SK-N-SH (cell line): ENCODE data around the gene PABPN1L. TPM values are rescaled to one million over a fixed set of nuclear protein-coding genes. Genes with fewer than 3 reads are reported as not detected.

ENCODE experiments used
- CTCF ChIA-PET: fragments of 300-600, 350-600 bp; formaldehyde crosslinking; extraction: SDS; loops from one replicate; lab custom pipeline; 2021; lab: Yijun Ruan, JAX
- POLR2A ChIA-PET: fragments of 350-600 bp; sonication (Branson Sonifier 250); formaldehyde crosslinking; extraction: SDS; loops from one replicate; lab custom pipeline; 2020; ENCODE audit warnings: antibody characterized with exemption, inconsistent platforms; lab: Yijun Ruan, JAX
- DNase-seq: peaks from one replicate; pipeline ENCODE4 v3.0.0; 2012
- H2AFZ ChIP-seq: fragments of 200-600 bp; sonication (generic); 2 replicates; pipeline ENCODE4 v1.8.1; 2016; ENCODE audit warnings: antibody characterized with exemption, mild to moderate bottlenecking, low read depth
- H3F3A ChIP-seq: fragments of 200-600 bp; sonication (generic); replicated peaks from 2 replicates; pipeline ENCODE3; 2016; ENCODE audit warnings: antibody characterized with exemption, mild to moderate bottlenecking; ENCODE audit not compliant: insufficient read depth
- H3K27ac ChIP-seq, 2 experiments: fragments of 200-500 bp in 1 of 2; fragments of 200-600 bp in 1 of 2; sonication (Bioruptor generic) in 1 of 2; sonication (generic), shearing (Covaris generic) in 1 of 2; 2 replicates each; pipeline versions ENCODE4 v1.5.1 to v1.6.1; 2014 to 2016; ENCODE audit warnings: low read depth in 2 of 2, inconsistent platforms in 1 of 2, low read length in 1 of 2, mild to moderate bottlenecking in 1 of 2, mixed read lengths in 1 of 2
- H3K27me3 ChIP-seq: fragments of 200-600 bp; sonication (generic), shearing (Covaris generic); 2 replicates; pipeline ENCODE4 v1.6.1; 2016; ENCODE audit warnings: mixed run types; ENCODE audit not compliant: insufficient read depth
- H3K36me3 ChIP-seq, 2 experiments: fragments of 200-500 bp in 1 of 2; fragments of 200-600 bp in 1 of 2; sonication (Bioruptor generic) in 1 of 2; sonication (generic) in 1 of 2; replicated peaks in 1 of 2; 2 replicates each; pipeline versions ENCODE3 to v1.5.1; 2014 to 2016; ENCODE audit warnings: low read length in 1 of 2, mild to moderate bottlenecking in 1 of 2; ENCODE audit not compliant: insufficient read depth in 2 of 2, control insufficient read depth in 1 of 2
- H3K4me1 ChIP-seq, 2 experiments: fragments of 200-500 bp in 1 of 2; fragments of 200-600 bp in 1 of 2; sonication (Bioruptor generic) in 1 of 2; sonication (generic), shearing (Covaris generic) in 1 of 2; 2 replicates each; pipeline versions ENCODE4 v1.5.1 to v1.6.1; 2014 to 2016; ENCODE audit warnings: low read depth in 1 of 2, low read length in 1 of 2, mixed run types in 1 of 2; ENCODE audit not compliant: insufficient read depth in 2 of 2, control insufficient read depth in 1 of 2
- H3K4me2 ChIP-seq: fragments of 200-600 bp; sonication (generic), shearing (Covaris generic); 2 replicates; pipeline ENCODE4 v1.6.1; 2017; ENCODE audit warnings: mixed run types
- H3K4me3 ChIP-seq, 2 experiments: fragments of 200-500 bp in 1 of 2; fragments of 200-600 bp in 1 of 2; sonication (Bioruptor generic) in 1 of 2; sonication (generic), shearing (Covaris generic) in 1 of 2; 2 replicates each; pipeline versions ENCODE4 v1.5.1 to v1.8.1; 2014 to 2016; ENCODE audit warnings: low read depth in 2 of 2, inconsistent platforms in 1 of 2, low read length in 1 of 2, mild to moderate bottlenecking in 1 of 2, mixed read lengths in 1 of 2, moderate library complexity in 1 of 2
- H3K79me2 ChIP-seq: fragments of 200-600 bp; sonication (generic); 2 replicates; pipeline ENCODE4 v1.8.1; 2017; ENCODE audit warnings: mild to moderate bottlenecking; ENCODE audit not compliant: insufficient read depth
- H3K9ac ChIP-seq: fragments of 200-600 bp; sonication (generic); 2 replicates; pipeline ENCODE4 v1.6.1; 2017; ENCODE audit warnings: mixed run types
- H3K9me2 ChIP-seq: fragments of 200-600 bp; sonication (generic); 2 replicates; pipeline ENCODE4 v1.6.1; 2017; ENCODE audit warnings: mixed run types
- H3K9me3 ChIP-seq: fragments of 200-600 bp; sonication (generic); 2 replicates; pipeline ENCODE4 v1.6.1; 2017; ENCODE audit warnings: mixed run types, mild to moderate bottlenecking, moderate library complexity
- H4K20me1 ChIP-seq: fragments of 200-600 bp; sonication (generic); 2 replicates; pipeline ENCODE4 v1.6.1; 2017; ENCODE audit warnings: mild to moderate bottlenecking, mixed run types; ENCODE audit not compliant: insufficient read depth
- CHD2 ChIP-seq: fragments of 150-350 bp; IDR thresholded peaks from 2 replicates; pipeline ENCODE4 v1.6.1; 2018; ENCODE audit warnings: low read length; ENCODE audit not compliant: partially characterized antibody
- CTCF ChIP-seq: fragments of 200-600 bp; sonication (generic); IDR thresholded peaks from 2 replicates; pipeline ENCODE4 v1.6.1; 2017; ENCODE audit warnings: antibody characterized with exemption, mild to moderate bottlenecking, moderate library complexity
- ELF1 ChIP-seq: IDR thresholded peaks from 2 replicates; pipeline ENCODE4 v1.4.0; 2012
- EZH2phosphoT487 ChIP-seq: fragments of 200-600 bp; sonication (generic); IDR thresholded peaks from 2 replicates; pipeline ENCODE4 v1.6.1; 2017; ENCODE audit warnings: low read depth, mixed run types, mild to moderate bottlenecking, antibody characterized with exemption, moderate library complexity, borderline replicate concordance
- FOSL2 ChIP-seq: IDR thresholded peaks from 2 replicates; pipeline ENCODE4 v1.4.0; 2012; ENCODE audit warnings: low read depth, mild to moderate bottlenecking, moderate library complexity, borderline replicate concordance
- FOXJ3 ChIP-seq: sonication (generic); formaldehyde crosslinking; IDR thresholded peaks from 2 replicates; pipeline ENCODE4 v1.5.1; 2020; ENCODE audit warnings: mild to moderate bottlenecking, missing genetic modification reagents
- GABPA ChIP-seq: IDR thresholded peaks from 2 replicates; pipeline ENCODE4 v1.4.0; 2012; ENCODE audit warnings: low read depth, mild to moderate bottlenecking
- IRF3 ChIP-seq: fragments of 150-350 bp; IDR thresholded peaks from 2 replicates; pipeline ENCODE4 v1.6.1; 2016; ENCODE audit warnings: mild to moderate bottlenecking, low read depth, low read length
- MEF2A ChIP-seq: IDR thresholded peaks from 2 replicates; pipeline ENCODE4 v1.4.0; 2012; ENCODE audit warnings: low read depth, borderline replicate concordance
- PBX3 ChIP-seq: IDR thresholded peaks from 2 replicates; pipeline ENCODE4; 2012
- POLR2AphosphoS5 ChIP-seq: IDR thresholded peaks from 2 replicates; pipeline ENCODE4 v1.6.1; 2012; ENCODE audit warnings: low read depth, low read length
- RXRA ChIP-seq: IDR thresholded peaks from 2 replicates; pipeline ENCODE4 v1.4.0; 2012; ENCODE audit warnings: low read depth, mild to moderate bottlenecking, borderline replicate concordance
- TAF1 ChIP-seq: IDR thresholded peaks from 2 replicates; pipeline ENCODE4 v1.6.1; 2012; ENCODE audit warnings: low read depth, mild to moderate bottlenecking, low read length, moderate library complexity, borderline replicate concordance
- USF2 ChIP-seq: fragments of 150-350 bp; IDR thresholded peaks from 2 replicates; pipeline ENCODE4 v1.6.1; 2017; ENCODE audit warnings: antibody characterized with exemption, low read length, low read depth, borderline replicate concordance
- YY1 ChIP-seq: IDR thresholded peaks from 2 replicates; pipeline ENCODE4 v1.4.0; 2012; ENCODE audit warnings: low read depth, mild to moderate bottlenecking
- ZBTB33 ChIP-seq: IDR thresholded peaks from 2 replicates; pipeline ENCODE4 v1.4.0; 2012; ENCODE audit warnings: low read depth, borderline replicate concordance
- WGBS: methylation state at CpG from one replicate; pipeline ENCODE4 v1.1.6; 2017; ENCODE audit warnings: low lambda C conversion rate; 5-methylcytosine and 5-hydroxymethylcytosine counted together
- polyA plus RNA-seq, 3 experiments: library from polyadenylated mRNA; depleted of rRNA; stranded (reverse); fragments of >200 nt; gene quantifications; 2 replicates each; pipeline ENCODE4 v1.2.3, GENCODE V29; 2012

PABPN1L gene
- polyA plus RNA-seq, 1 of the 3 experiments (the other 2 are of a cell fraction), result not detected

- Histone ChIP-seq H3K79me2 (no peaks in the 10 kb centered on the region), H3K9me3 (no peaks in the 10 kb centered on the region), H3K4me3 (no peak overlapping the region), H3K36me3 (no peaks in the 10 kb centered on the region), H3F3A (no peaks in the 10 kb centered on the region), H3K4me1 (peaks cover 0 to 6% of the 10 kb centered on the region in 2 experiments; a peak in 1 of 4 replicates), H3K27me3 (peaks cover 28% of the 10 kb centered on the region), H3K9me2 (no peaks in the 10 kb centered on the region), H3K4me2 (no peak overlapping the region), H3K27ac (no peak overlapping the region), H4K20me1 (no peaks in the 10 kb centered on the region), H3K9ac (no peak overlapping the region), H2AFZ (no peak overlapping the region)
- WGBS, result 56% methylated on average over 21 of the region's 44 CpGs
- TF ChIP-seq FOSL2 (no peak), YY1 (no peak), IRF3 (no peak), CTCF (no peak), EZH2phosphoT487 (no peak), FOXJ3 (CRISPR knock-in tag) (no peak), GABPA (no peak), TAF1 (no peak), ZBTB33 (no peak), PBX3 (no peak), POLR2AphosphoS5 (no peak), CHD2 (no peak), MEF2A (no peak), USF2 (no peak), RXRA (no peak), ELF1 (no peak)
- ChIA-PET CTCF (interaction anchor here (0.9 to 1.4 kb wide), 2 partner anchors 12 to 257 kb away, joined by 3 to 4 read pairs; no protein-coding TSS in a partner anchor), POLR2A (no interaction called here)
- DNase-seq, result no peak
Measured at GRCh38 chr16:88909431-88910210, 43.2 kb upstream of the PABPN1L start.
